ENCODE data around the gene ST3GAL2.

- no peak for TF ChIP-seq CTCF (IDR thresholded peaks at IDR 0.05)
- TF ChIP-seq POLR2A (IDR thresholded peaks at IDR 0.05): no peak
- TF ChIP-seq EP300 (IDR thresholded peaks at IDR 0.05): no peak
Observed at GRCh38 chr16:70370924-70371323, 68.0 kb downstream of the ST3GAL2 start.
